Measurements from ENCODE around the gene PDIA5. TPM values are rescaled to one million over a fixed set of nuclear protein-coding genes. Genes with fewer than 3 reads are reported as not detected.

PDIA5 gene
- total RNA-seq, 1 experiment from 2014 or later, result 50.8 TPM

- RAD21 ChIA-PET (ENCODE audit: low non-redundant PET in 1 of 2, low total read pairs in 2 of 2, uncharacterized antibody in 2 of 2, unreplicated experiment in 2 of 2), result no interaction called here
- H3K4me2 ChIP-seq (ENCODE audit: low read length), result no peak overlapping the region
- ATAC-seq, result no peak
- no peaks in the 10 kb centered on the region for H3K79me2 ChIP-seq (ENCODE audit: insufficient read depth, low read length)
- no peaks in the 10 kb centered on the region for H3K4me1 ChIP-seq (ENCODE audit: control insufficient read depth in 1 of 2, insufficient read depth in 2 of 2, low read length in 2 of 2)
- H3K4me3 ChIP-seq (replicated peaks in 1 of 2; ENCODE audit: low read depth in 1 of 2, low read length in 2 of 2), result no peak overlapping the region
- H3K36me3 ChIP-seq (ENCODE audit: control insufficient read depth in 1 of 2, insufficient read depth in 2 of 2, low read length in 2 of 2), result peaks cover 31 to 36% of the 10 kb centered on the region in 2 experiments; a peak in 3 of 4 replicates
- TF ChIP-seq SRF (IDR thresholded peaks at IDR 0.05; ENCODE audit: low read depth), result no peak
- no peak for TF ChIP-seq EZH2phosphoT487 (IDR thresholded peaks at IDR 0.05; ENCODE audit: borderline replicate concordance)
- TF ChIP-seq EGR1 (IDR thresholded peaks at IDR 0.05; ENCODE audit: low read depth), result no peak
- TF ChIP-seq EZH2 (IDR thresholded peaks at IDR 0.05), result no peak
- TF ChIP-seq TCF7L2 (IDR thresholded peaks at IDR 0.05; ENCODE audit: borderline replicate concordance, extremely low read depth, insufficient read depth, insufficient read length), result no peak
- TF ChIP-seq CBX3 (IDR thresholded peaks at IDR 0.05; ENCODE audit: low read depth), result no peak
- no peak for TF ChIP-seq CTCF (IDR thresholded peaks at IDR 0.05 in 2 of 3, conservative IDR thresholded peaks at IDR 0.05 in 1 of 3; ENCODE audit: borderline replicate concordance in 1 of 3, insufficient read depth in 1 of 3, low read depth in 2 of 3, low read length in 2 of 3)
- TF ChIP-seq CEBPB (IDR thresholded peaks at IDR 0.05; ENCODE audit: low read depth), result no peak
- no peak for TF ChIP-seq ATF3 (IDR thresholded peaks at IDR 0.05)
- no peak for TF ChIP-seq ELF1 (IDR thresholded peaks at IDR 0.05; ENCODE audit: borderline replicate concordance, low read depth)
- H2AFZ ChIP-seq (ENCODE audit: low read depth, low read length, poor library complexity, severe bottlenecking), result no peak overlapping the region
- CTCF ChIA-PET, result no interaction called here
- no TSS peak for BruUV-seq (replicated peaks)
- no peaks in the 10 kb centered on the region for H3K27me3 ChIP-seq (ENCODE audit: insufficient read depth, low read length)
- no peaks in the 10 kb centered on the region for H3K9me2 ChIP-seq (ENCODE audit: insufficient read depth)
- no peaks in the 10 kb centered on the region for H3K9me3 ChIP-seq (ENCODE audit: control insufficient read depth in 1 of 2, insufficient read depth in 1 of 2, low read depth in 1 of 2, low read length in 2 of 2)
- H3K9ac ChIP-seq (ENCODE audit: low read length), result no peak overlapping the region
- intact Hi-C loops (cut with micrococcal nuclease), result no loop called here
- DNase-seq (ENCODE audit: low read depth, low spot score), result no peak
- POLR2A ChIA-PET, result no interaction called here
- no peak overlapping the region for H3K27ac ChIP-seq (ENCODE audit: low read depth, low read length)
- no peaks in the 10 kb centered on the region for H4K20me1 ChIP-seq (ENCODE audit: insufficient read depth)
Observed at GRCh38 chr3:123152687-123153086, 85.9 kb downstream of the PDIA5 start.

Data from HCT116 (cell line).